Left ventricle myocardium superior (tissue), 1 donor: ENCODE data around the gene EIF6. TPM values are rescaled to one million over a fixed set of nuclear protein-coding genes. Genes with fewer than 3 reads are reported as not detected.

Source experiments
- ATAC-seq: fragments of 200-7000 bp; cut with Tn5 transposase; one replicate; pipeline ENCODE4 v1.9.1; 2020; ENCODE audit warnings: mild to moderate bottlenecking, moderate library complexity
- DNase-seq: peaks from one replicate; pipeline ENCODE4 v3.0.0-alpha.2; 2020
- intact Hi-C: fragments of 100-400 bp; cut with micrococcal nuclease; formaldehyde crosslinking; loops from one replicate; pipeline ENCODE4 v1.11.0; 2022
- total RNA-seq: library from RNA; stranded (reverse); fragmentation: NEBNext Ultra II Directional; extraction: Animal tissue kit (Norgen Biotek cat#: 25700); gene quantifications from one replicate; pipeline ENCODE4 v1.2.1, GENCODE V29; 2021
- donor health status: DM: no; HTN: yes; CAD: no; lungs with severe emphysema.

Gene EIF6
- total RNA-seq, 1 donor from 2014 or later, result 34.6 TPM

DNA sequence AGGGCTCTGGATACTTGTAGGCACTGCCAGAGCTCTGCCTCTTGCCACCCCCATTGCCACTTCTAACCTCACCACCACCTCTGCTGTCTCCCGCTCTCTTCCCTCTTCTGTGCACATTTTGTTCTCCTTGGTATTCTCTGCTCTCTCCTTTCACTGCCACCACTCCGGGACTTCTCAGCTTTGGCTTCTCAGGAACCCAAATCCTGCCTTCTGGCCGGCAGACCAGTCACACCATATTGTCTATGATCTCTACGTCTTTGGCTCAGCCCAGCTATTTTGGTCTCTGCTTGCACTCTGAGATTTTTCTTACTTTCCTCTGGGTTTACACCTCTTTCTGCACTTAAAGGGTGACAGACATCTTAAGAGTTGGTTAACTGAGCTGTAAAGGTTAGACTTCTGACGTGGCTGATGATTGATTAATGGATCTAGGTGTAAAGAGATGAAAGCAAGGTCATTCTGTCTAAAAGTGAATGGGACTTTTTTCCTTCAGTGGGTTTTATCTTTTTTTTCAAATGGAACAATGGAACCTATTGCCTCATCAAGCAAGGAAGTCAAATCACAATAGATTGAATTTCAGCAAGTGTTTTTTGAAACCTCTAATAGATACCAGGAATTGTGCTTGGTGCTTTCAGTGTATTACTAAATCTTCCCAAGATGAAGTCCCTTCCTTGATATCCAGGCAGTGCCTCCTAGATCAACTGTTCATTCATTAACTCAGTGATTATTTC lies 44.3 kb downstream of the EIF6 start:
- no peak for ATAC-seq
- intact Hi-C loops, result no loop called here
- no peak for DNase-seq

DNA sequence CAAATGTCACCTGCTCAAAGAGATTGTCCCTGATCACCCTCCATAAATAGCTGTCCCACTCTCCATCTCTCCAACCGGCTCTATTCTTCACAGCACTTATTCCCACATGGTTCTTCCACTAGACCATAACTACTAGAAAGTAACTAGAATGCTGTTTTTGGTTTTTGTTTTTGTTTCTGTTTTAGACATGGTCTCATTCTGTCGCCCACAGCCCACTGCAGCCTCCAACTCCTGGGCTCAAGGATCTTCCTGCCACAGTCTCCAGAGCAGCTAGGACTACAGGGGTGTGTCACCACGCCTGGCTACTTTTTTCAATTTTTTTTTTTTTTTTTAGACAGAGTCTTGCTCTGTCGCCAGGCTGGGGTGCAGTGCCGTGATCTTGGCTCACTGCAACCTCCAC lies 45.8 kb downstream of the EIF6 start:
- no peak for DNase-seq
- ATAC-seq, result no peak
- intact Hi-C loops, result no loop called here

DNA sequence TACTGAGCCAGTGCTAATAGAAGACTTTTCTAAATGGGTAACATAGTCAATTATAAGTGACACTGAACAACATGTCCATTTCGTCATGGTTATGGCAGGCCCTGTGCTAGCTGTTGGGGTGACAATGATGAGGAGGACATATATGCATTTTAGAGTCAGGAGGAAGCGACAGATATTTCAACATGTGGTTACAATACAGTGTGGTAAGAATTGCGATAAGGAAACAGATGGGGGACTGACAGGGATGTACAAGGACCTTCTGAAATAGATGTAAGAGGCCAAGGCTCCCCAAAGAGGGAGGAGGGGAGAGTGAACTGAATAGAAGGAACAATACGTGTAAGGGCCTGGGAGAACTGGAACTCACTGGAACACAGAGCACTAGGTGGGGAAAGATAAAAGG lies 46.4 kb downstream of the EIF6 start:
- intact Hi-C loops, result no loop called here
- ATAC-seq (no peak), DNase-seq (no peak)

DNA sequence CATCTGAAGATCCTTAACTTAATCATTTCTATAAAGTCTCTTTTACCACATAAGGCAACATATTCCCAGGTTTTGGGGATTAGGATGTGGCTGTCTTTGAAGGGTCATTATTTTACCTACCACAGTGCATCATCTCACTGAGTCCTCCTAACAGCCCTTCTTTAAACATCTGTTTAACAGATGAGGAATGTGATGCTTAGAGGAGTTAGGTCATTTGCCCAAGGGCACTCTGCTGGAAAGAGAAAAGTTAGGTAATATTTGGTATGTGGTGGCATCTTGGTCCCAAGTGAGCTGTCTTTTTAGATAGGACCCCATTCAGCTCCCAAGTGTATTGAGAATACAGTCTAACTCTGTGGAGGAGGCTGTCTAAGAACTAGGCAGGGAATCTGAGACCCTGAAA lies 47.1 kb downstream of the EIF6 start:
- intact Hi-C loops, result no loop called here
- ATAC-seq (no peak), DNase-seq (no peak)

DNA sequence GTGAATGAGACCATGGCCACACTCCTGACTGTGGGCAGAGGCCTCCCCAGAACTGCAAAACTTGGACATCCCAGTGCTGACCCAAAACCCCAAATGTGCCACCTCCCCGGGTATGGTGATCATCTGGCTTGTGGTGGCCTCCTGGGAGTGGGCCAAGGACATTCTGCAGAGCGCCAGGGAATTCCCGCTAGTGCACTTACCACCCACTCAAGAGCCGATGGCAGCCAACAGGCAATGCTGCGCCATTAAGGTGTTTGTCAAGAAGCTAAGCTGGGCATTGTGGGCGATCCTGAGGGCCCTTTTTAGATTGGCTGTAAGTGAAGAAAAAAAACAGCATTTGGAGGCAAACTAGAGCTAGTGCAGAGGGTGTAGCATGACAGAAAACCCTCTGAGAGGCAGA lies 48.7 kb downstream of the EIF6 start:
- ATAC-seq, result no peak
- intact Hi-C loops, result no loop called here
- no peak for DNase-seq

DNA sequence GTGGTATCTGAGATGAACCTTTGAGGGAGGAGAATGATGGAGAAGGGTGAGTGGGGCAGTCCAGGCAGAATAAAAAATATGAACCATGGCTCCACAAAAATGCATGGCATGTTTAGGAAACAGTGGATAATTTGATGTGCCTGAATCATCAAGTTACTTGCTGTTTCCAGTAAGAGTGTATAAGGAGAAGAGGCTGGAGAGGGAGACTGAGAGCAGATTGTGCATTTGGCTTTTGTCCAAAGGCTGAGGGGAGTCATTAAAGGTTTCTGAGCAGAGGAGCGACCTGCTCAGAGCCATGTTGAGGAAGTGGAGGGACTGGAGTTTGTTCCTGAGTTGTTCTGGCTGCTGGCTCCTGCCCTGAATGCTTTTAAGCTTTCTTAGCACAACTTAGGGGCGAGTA lies 52.0 kb downstream of the EIF6 start:
- intact Hi-C loops, result no loop called here
- no peak for DNase-seq
- ATAC-seq, result no peak

Other genes with a start within 250 kb of the EIF6 start
- 33.7 TPM for gene TRPC4AP, start 192.0 kb downstream of the EIF6 start, total RNA-seq
- gene EDEM2, start 137.4 kb downstream of the EIF6 start, total RNA-seq, result 9.7 TPM
- gene PROCR, start 112.7 kb downstream of the EIF6 start, total RNA-seq, result 9.5 TPM
- gene MMP24, start 58.1 kb downstream of the EIF6 start, total RNA-seq, result 0.45 TPM
- 48.4 TPM for gene MMP24OS, start 6.7 kb downstream of the EIF6 start, total RNA-seq
- gene FAM83C, start 7.7 kb upstream of the EIF6 start, total RNA-seq, result not detected
- 153 TPM for gene UQCC1, start 127.2 kb upstream of the EIF6 start, total RNA-seq
- 0.12 TPM for gene GDF5, start 153.5 kb upstream of the EIF6 start, total RNA-seq
- gene CEP250, start 170.8 kb upstream of the EIF6 start, total RNA-seq, result 17.7 TPM
- not detected for gene C20orf173, start 244.9 kb upstream of the EIF6 start, total RNA-seq